ENCODE measurements around the gene DNASE1L2. TPM values are rescaled to one million over a fixed set of nuclear protein-coding genes. Genes with fewer than 3 reads are reported as not detected.

The DNASE1L2 gene
- total RNA-seq, 3 donors from 2014 or later = 0.87 to 1.9 (median 1.1) TPM

DNA sequence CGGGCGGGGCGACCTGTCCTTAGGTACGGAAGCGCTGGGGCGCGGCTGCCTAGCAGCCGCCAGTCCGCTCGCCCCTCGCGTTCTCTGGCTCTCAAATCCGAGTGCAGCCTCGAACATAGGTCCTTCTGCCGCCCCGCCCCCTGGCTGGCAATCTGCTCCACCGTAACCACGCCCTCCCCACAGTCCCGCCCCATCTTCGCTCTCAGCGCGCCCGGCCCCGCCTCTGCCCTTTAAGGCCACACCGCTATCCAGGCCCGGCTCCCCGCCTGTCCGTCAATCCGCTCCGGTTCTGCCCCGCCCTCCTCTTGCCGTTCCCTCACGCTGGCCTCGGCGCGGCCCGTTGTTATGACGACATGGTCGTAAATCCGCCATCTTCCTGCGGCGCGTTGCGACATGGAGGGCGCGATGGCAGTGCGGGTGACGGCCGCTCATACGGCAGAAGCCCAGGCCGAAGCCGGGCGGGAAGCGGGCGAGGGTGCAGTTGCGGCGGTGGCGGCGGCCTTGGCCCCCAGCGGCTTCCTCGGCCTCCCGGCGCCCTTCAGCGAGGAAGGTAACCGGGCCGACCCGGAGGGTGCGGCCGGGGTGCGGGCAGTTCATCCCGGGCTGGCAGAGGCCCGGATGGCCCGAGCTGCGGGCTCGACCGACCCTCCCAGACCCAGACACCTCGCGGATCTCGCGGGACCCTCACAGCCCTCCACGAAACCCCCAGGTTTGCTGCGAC is 12.9 kb upstream of the DNASE1L2 start, which contains the start of gene E4F1:
Gene E4F1 (plus strand): TSS at position 371 of the 721 bp plus-strand sequence. CDS start 23 bp downstream, at position 394.
- Histone ChIP-seq H3K4me1 (ENCODE audit: low read depth) (peaks cover 23% of the 10 kb centered on the region), H3K4me3 (peak within 1 kb of the TSS; percentile 38), H3K36me3 (ENCODE audit: low read depth) (no peaks in the 10 kb centered on the region), H3K9me3 (no peaks in the 10 kb centered on the region)
- intact Hi-C loops (cut with DNase I, micrococcal nuclease) = no loop called here
- ATAC-seq (peak; percentile 97), DNase-seq (peak; percentile 100)
- TF ChIP-seq, protein P1, sequence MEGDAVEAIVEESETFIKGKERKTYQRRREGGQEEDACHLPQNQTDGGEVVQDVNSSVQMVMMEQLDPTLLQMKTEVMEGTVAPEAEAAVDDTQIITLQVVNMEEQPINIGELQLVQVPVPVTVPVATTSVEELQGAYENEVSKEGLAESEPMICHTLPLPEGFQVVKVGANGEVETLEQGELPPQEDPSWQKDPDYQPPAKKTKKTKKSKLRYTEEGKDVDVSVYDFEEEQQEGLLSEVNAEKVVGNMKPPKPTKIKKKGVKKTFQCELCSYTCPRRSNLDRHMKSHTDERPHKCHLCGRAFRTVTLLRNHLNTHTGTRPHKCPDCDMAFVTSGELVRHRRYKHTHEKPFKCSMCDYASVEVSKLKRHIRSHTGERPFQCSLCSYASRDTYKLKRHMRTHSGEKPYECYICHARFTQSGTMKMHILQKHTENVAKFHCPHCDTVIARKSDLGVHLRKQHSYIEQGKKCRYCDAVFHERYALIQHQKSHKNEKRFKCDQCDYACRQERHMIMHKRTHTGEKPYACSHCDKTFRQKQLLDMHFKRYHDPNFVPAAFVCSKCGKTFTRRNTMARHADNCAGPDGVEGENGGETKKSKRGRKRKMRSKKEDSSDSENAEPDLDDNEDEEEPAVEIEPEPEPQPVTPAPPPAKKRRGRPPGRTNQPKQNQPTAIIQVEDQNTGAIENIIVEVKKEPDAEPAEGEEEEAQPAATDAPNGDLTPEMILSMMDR (IDR thresholded peaks at IDR 0.05) = peak; percentile 17

DNA sequence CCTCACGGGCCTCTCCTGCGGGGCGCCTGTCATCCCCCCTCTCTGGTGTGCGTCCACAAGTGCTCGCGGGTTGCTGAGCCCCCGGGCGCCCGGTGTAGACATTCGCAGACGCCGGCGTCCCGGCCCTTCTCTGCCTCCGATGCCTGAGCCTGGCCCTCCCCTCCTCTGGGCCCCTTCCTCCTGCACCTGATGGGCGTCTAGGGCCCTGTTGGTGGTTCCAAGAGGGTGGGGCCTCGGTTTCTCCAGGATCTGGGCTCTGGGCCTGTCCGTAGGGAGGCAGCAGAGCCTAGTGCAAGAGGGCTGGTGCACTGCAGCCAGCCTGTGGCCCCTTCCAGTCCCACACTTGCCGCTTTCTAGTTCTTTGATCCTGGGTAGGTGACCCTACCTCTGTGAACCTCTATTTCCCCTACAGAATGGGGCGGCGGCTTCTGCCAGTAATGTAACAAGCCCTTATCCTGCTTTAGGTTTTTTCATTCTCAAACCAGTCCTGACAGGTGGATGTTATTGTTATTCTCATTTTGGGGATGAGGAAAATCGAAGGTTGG is 12.2 kb upstream of the DNASE1L2 start:
- Histone ChIP-seq H3K4me3 (peak overlapping the region; percentile 38), H3K4me1 (ENCODE audit: low read depth) (peaks cover 23% of the 10 kb centered on the region), H3K9me3 (no peaks in the 10 kb centered on the region), H3K36me3 (ENCODE audit: low read depth) (peaks cover 4% of the 10 kb centered on the region)
- DNase-seq = peak; percentile 60 to 75 (median 74)
- TF ChIP-seq, protein P1 (IDR thresholded peaks at IDR 0.05) = no peak
- intact Hi-C loops (cut with DNase I, micrococcal nuclease) = no loop called here
- ATAC-seq = peak; percentile 64

DNA sequence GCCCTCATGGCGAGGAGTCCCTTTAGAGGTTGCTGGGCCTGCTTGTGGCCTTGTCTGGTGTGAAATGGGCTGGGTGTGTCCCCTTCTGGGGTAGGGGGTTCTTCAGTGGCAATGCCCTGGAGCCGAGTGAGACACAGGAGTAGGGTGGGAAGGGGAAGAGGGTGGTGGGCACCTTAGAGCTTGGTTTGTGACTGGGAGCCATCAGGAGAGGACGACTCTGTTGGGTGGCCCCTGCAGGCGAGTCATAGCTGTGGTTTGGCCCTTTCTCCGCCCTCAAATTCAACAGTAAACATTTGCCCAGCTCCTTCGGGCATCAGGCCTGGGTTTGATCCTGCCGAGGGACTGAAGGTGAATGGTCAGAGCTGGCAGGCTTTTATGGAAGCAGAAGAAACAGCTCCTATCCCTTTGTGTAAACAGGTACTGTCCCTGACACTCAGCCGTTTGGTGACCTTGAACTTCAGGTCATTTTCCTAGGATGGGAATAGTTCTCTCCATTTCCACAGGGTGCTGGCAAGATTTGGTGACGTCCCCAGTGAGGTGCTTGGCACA is 9.9 kb upstream of the DNASE1L2 start:
- intact Hi-C loops (cut with DNase I, micrococcal nuclease) = no loop called here
- peaks cover 23% of the 10 kb centered on the region for H3K4me1 ChIP-seq (ENCODE audit: low read depth)
- H3K36me3 ChIP-seq (ENCODE audit: low read depth) = peaks cover 4% of the 10 kb centered on the region
- DNase-seq = peak in 2 of 3 donors; percentile 49 to 57
- no peak overlapping the region for H3K4me3 ChIP-seq
- H3K9me3 ChIP-seq = no peaks in the 10 kb centered on the region
- TF ChIP-seq, protein P1 (IDR thresholded peaks at IDR 0.05) = no peak
- no peak for ATAC-seq

DNA sequence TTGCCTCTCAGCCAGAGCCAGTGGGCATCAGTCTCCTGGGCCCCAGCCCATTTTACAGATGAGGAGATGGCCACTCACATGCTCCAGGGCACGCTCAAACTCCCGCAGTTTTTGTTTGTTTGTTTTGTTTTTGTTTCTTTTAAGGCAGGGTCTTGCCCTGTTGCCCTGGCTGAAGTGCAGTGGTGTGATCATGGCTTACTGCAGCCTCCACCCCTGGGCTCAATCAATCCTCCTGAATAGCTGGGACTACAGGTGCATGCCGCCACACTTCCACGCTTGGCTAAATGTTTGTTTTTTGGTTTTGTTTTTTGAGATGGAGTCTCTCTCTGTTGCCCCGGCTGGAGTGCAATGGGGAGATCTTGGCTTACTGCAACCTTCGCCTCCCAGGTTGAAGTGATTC is 9.3 kb upstream of the DNASE1L2 start:
- no peak for ATAC-seq
- Histone ChIP-seq H3K4me1 (ENCODE audit: low read depth) (peaks cover 23% of the 10 kb centered on the region), H3K36me3 (ENCODE audit: low read depth) (peaks cover 4% of the 10 kb centered on the region), H3K4me3 (no peak overlapping the region), H3K9me3 (no peaks in the 10 kb centered on the region)
- no peak for DNase-seq
- TF ChIP-seq, protein P1 (IDR thresholded peaks at IDR 0.05) = no peak
- intact Hi-C loops (cut with DNase I, micrococcal nuclease) = no loop called here

DNA sequence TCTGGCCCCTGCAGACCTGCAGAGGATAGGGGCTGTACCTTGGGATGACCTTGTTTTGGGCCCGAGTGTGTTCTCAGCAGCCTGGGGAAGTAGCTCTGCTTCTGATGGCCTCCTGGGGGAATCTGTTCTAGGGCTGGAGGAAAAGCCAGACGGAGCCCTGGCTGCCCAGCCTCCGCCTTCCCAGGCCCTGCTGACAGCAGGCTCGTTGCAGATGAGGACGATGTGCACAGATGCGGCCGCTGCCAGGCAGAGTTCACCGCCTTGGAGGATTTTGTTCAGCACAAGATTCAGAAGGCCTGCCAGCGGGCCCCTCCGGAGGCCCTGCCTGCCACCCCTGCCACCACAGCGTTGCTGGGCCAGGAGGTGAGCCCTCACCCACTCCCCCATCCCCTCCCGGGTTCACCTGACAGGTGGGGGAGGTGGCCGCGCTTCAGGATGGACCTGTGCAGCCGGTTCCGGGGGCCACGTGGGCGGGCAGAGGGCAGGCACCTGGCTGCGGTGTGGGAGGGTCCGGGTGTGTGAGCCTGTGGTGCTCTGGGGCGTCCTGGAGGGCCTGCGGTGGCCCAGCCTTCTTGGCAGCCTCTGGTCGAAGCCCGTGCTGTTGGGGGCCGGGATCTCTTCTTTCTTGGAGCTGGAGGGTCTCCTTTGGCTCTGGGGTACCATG is 8.0 kb upstream of the DNASE1L2 start:
- H3K4me3 ChIP-seq = no peak overlapping the region
- ATAC-seq (no peak), DNase-seq (no peak)
- peaks cover 22% of the 10 kb centered on the region for H3K4me1 ChIP-seq (ENCODE audit: low read depth)
- no peaks in the 10 kb centered on the region for H3K9me3 ChIP-seq
- H3K36me3 ChIP-seq (ENCODE audit: low read depth) = peaks cover 7% of the 10 kb centered on the region
- TF ChIP-seq, protein P1 (IDR thresholded peaks at IDR 0.05) = no peak
- intact Hi-C loops (cut with DNase I, micrococcal nuclease) = no loop called here

Measured in mucosa of descending colon (tissue), 3 donors.